Measurements from ENCODE around the gene GPATCH8.
"Not testable (repeated sequence)": the region's sequence is repeated elsewhere in the genome, so short reads cannot be mapped to it uniquely, and the experiment has no call there.

DNA sequence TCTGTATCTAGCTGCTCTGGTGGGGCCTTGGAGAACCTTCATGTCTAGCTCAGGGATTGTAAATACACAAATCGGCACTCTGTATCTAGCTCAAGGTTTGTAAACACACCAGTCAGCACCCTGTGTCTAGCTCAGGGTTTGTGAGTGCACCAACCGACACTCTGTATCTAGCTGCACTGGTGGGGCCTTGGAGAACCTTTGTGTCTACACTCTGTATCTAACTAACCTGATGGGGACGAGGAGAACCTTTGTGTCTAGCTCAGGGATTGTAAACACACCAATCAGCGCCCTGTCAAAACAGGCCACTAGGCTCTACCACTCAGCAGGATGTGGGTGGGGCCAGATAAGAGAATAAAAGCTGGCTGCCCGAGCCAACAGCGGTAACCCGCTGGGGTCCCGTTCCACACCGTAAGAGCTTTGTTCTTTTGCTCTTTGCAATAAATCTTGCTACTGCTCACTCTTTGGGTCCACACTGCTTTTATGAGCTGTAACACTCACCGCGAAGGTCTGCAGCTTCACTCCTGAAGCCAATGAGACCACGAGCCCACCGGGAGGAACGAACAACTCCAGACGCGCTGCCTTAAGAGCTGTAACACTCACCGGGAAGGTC lies 133.7 kb downstream of the GPATCH8 start:
- not testable (repeated sequence) for TF ChIP-seq CTCF (IDR thresholded peaks at IDR 0.05 in 8 of 11, conservative IDR thresholded peaks at IDR 0.05 in 3 of 11); POLR2A (IDR thresholded peaks at IDR 0.05); POLR2AphosphoS5 (IDR thresholded peaks at IDR 0.05)
